SK-N-SH (cell line): ENCODE measurements around the gene OTOG.

ENCODE experiments used
- CHD2 ChIP-seq: fragments of 150-350 bp; IDR thresholded peaks from 2 replicates; pipeline ENCODE4 v1.6.1; 2018; ENCODE audit warnings: low read length; ENCODE audit not compliant: partially characterized antibody
- NRF1 ChIP-seq: IDR thresholded peaks from 2 replicates; pipeline ENCODE4 v1.6.1; 2012; ENCODE audit warnings: low read depth, mild to moderate bottlenecking, low read length
- RAD21 ChIP-seq: IDR thresholded peaks from 2 replicates; pipeline ENCODE4 v1.6.1; 2012; ENCODE audit warnings: mild to moderate bottlenecking, low read length
- TF ChIP-seq, protein P1 (sequence below): fragments of 200-600 bp; sonication (generic); IDR thresholded peaks from 2 replicates; pipeline ENCODE4 v1.6.1; 2017; ENCODE audit warnings: antibody characterized with exemption, mild to moderate bottlenecking, moderate library complexity

- TF ChIP-seq, protein P1, sequence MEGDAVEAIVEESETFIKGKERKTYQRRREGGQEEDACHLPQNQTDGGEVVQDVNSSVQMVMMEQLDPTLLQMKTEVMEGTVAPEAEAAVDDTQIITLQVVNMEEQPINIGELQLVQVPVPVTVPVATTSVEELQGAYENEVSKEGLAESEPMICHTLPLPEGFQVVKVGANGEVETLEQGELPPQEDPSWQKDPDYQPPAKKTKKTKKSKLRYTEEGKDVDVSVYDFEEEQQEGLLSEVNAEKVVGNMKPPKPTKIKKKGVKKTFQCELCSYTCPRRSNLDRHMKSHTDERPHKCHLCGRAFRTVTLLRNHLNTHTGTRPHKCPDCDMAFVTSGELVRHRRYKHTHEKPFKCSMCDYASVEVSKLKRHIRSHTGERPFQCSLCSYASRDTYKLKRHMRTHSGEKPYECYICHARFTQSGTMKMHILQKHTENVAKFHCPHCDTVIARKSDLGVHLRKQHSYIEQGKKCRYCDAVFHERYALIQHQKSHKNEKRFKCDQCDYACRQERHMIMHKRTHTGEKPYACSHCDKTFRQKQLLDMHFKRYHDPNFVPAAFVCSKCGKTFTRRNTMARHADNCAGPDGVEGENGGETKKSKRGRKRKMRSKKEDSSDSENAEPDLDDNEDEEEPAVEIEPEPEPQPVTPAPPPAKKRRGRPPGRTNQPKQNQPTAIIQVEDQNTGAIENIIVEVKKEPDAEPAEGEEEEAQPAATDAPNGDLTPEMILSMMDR, result no peak
- TF ChIP-seq RAD21, result no peak
- no peak for TF ChIP-seq NRF1
- TF ChIP-seq CHD2, result no peak
Observed at GRCh38 chr11:17578296-17578695, 31.2 kb downstream of the OTOG start.
